Suprapubic skin (tissue), 4 donors: Measurements from ENCODE around the gene CLASRP.

ENCODE experiments used
- CTCF ChIP-seq, 2 donors: fragments of 200-600 bp in 1 of 2; fragments of 450-650 bp in 1 of 2; sonication (generic) in 1 of 2; IDR thresholded peaks; one replicate each; pipeline ENCODE4 v1.5.1; 2016 to 2019; ENCODE audit warnings: antibody characterized with exemption in 2 of 2, mild to moderate bottlenecking in 1 of 2, moderate library complexity in 1 of 2
- EP300 ChIP-seq: sonication (generic); formaldehyde crosslinking; IDR thresholded peaks from one replicate; pipeline ENCODE4 v1.6.1; 2017; ENCODE audit warnings: antibody characterized with exemption
- POLR2A ChIP-seq, 2 donors: fragments of 450-650 bp; IDR thresholded peaks; one replicate each; pipeline ENCODE4 v1.6.1; 2017; ENCODE audit warnings: antibody characterized with exemption in 2 of 2, mild to moderate bottlenecking in 2 of 2, moderate library complexity in 2 of 2
- POLR2AphosphoS5 ChIP-seq, 3 donors: sonication (generic); formaldehyde crosslinking; IDR thresholded peaks; one replicate each; pipeline ENCODE4 v1.6.1; 2017; ENCODE audit warnings: antibody characterized with exemption in 3 of 3

DNA sequence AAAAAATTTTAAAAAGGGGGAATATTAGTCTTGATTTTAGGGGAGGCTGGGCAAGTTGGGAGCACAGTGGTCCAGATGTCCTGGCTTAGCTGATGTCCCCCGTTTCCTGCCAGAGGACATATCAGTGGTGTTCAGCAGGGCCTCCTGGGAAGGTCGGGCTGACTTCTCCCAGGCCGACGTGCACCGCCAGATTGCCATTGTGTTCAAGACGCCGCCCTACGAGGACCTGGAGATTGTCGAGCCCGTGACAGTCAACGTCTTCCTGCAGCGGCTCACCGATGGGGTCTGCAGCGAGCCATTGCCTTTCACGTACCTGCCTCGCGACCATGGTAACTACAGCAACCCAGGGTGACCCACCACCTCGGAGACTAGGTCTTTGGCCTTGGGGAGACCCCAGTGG lies 6.4 kb upstream of the CLASRP start:
- TF ChIP-seq EP300 (no peak), CTCF (IDR thresholded peaks at IDR 0.05) (no peak), POLR2AphosphoS5 (IDR thresholded peaks at IDR 0.05) (no peak), POLR2A (IDR thresholded peaks at IDR 0.05) (no peak)
